Common myeloid progenitor, CD34-positive (primary cell): ENCODE measurements around the gene COG7.
"Not testable (repeated sequence)": the region's sequence is repeated elsewhere in the genome, so short reads cannot be mapped to it uniquely, and the experiment has no call there.

Experiments
- CTCF ChIA-PET: fragments of 350-600 bp; sonication (Branson Sonifier 250); formaldehyde crosslinking; loops from one replicate; lab custom pipeline; 2021; ENCODE audit warnings: antibody characterized with exemption; lab: Charles Lee
- POLR2A ChIA-PET: fragments of 350-600 bp; sonication (Branson Sonifier 250); formaldehyde crosslinking; loops from one replicate; lab custom pipeline; 2021; ENCODE audit warnings: antibody characterized with exemption; lab: Charles Lee
- DNase-seq, 3 donors: peaks; one replicate each; pipeline versions ENCODE4 v3.0.0 to v3.0.0-alpha.2; 2013
- H3K27ac ChIP-seq, 2 experiments: 1 replicate in 1 of 2; 2 replicates in 1 of 2; pipeline ENCODE4 v1.7.0; 2013; ENCODE audit warnings: inconsistent platforms in 2 of 2, low read length in 2 of 2, mild to moderate bottlenecking in 2 of 2, low read depth in 1 of 2, moderate library complexity in 1 of 2; ENCODE audit not compliant: severe bottlenecking in 2 of 2, insufficient read depth in 1 of 2, poor library complexity in 1 of 2
- H3K27me3 ChIP-seq, 5 experiments: replicated peaks in 2 of 5; 1 replicate in 3 of 5; 2 replicates in 2 of 5; pipeline versions ENCODE4 v1.6.1 to v1.7.0; 2013; ENCODE audit warnings: low read length in 4 of 5, mild to moderate bottlenecking in 2 of 5, moderate library complexity in 2 of 5, inconsistent platforms in 1 of 5; ENCODE audit not compliant: insufficient read depth in 5 of 5, control insufficient read depth in 4 of 5
- H3K36me3 ChIP-seq, 4 experiments: 1 replicate in 2 of 4; 2 replicates in 2 of 4; pipeline versions ENCODE4 v1.6.1 to v1.7.0; 2013; ENCODE audit warnings: low read length in 3 of 4, control low read depth in 1 of 4, mild to moderate bottlenecking in 1 of 4; ENCODE audit not compliant: control insufficient read depth in 4 of 4, insufficient read depth in 4 of 4
- H3K4me1 ChIP-seq, 4 experiments: 1 replicate in 3 of 4; 2 replicates in 1 of 4; pipeline versions ENCODE4 v1.6.1 to v1.7.1; 2013; ENCODE audit warnings: low read length in 3 of 4, mild to moderate bottlenecking in 3 of 4, control low read depth in 1 of 4, inconsistent platforms in 1 of 4, moderate library complexity in 1 of 4; ENCODE audit not compliant: control insufficient read depth in 4 of 4, insufficient read depth in 4 of 4; ENCODE audit errors: control extremely low read depth in 1 of 4
- H3K4me3 ChIP-seq, 7 experiments: 1 replicate in 4 of 7; 2 replicates in 3 of 7; pipeline versions ENCODE4 v1.5.1 to v1.7.0; 2013; ENCODE audit warnings: mild to moderate bottlenecking in 7 of 7, low read length in 6 of 7, moderate library complexity in 6 of 7, inconsistent platforms in 2 of 7, low read depth in 2 of 7, control low read depth in 1 of 7; ENCODE audit not compliant: insufficient read depth in 4 of 7, control insufficient read depth in 1 of 7; ENCODE audit errors: extremely low read depth in 1 of 7
- H3K9me3 ChIP-seq, 5 experiments: 1 replicate in 4 of 5; 2 replicates in 1 of 5; pipeline versions ENCODE4 v1.6.1 to v1.7.1; 2013; ENCODE audit warnings: low read length in 4 of 5, mild to moderate bottlenecking in 2 of 5, inconsistent platforms in 1 of 5, low read depth in 1 of 5, moderate library complexity in 1 of 5; ENCODE audit not compliant: control insufficient read depth in 4 of 5, insufficient read depth in 2 of 5; ENCODE audit errors: control extremely low read depth in 1 of 5
- WGBS: methylation state at CpG from one replicate; pipeline ENCODE4 v1.1.5; 2013; ENCODE audit not compliant: insufficient coverage; 5-methylcytosine and 5-hydroxymethylcytosine counted together

The COG7 gene

DNA sequence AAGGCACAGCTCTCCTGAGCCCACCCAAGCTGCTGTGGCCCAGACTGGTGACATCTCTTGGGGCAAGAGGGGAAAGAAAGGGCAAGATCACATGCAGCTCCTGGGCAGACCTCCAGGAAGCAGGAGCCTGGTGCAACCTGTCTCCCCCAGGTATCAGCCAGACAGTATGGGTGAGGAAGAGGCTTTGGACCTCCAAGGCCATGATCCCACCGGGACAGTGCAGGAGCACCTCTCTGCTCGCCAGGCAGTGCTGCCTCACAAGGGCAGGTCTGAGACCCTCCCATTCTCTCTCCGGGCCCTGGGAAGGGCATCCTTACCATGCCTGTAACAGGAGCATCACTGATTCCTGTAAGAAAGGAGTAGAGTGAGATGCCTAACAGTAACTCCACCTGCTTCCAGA is 25.6 kb upstream of the COG7 start:
- 100% methylated on average over 2 of the region's 3 CpGs for WGBS
- peaks cover 20 to 84% (median 47%) of the 10 kb centered on the region in 4 experiments for H3K36me3 ChIP-seq
- DNase-seq: no peak

DNA sequence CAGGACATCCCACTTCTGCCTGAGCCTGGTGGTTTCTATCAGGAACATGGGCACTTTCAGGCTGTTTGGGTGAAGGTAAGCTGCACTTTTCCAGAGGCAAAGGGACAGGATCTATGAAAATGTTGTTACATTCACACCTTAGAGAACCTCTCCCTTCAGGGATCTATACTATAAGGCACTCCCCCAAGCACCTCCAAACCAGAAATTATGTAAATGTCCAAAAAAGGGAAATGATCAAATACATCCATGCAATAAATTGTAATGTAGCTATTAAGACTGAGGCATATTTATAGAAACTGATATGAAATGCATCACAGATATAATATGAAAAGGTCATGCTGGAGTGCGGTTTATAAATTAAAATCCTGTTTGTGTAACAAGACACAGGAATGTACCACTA is 23.3 kb upstream of the COG7 start:
- H3K4me3 ChIP-seq: no peak overlapping the region
- no peaks in the 10 kb centered on the region for H3K9me3 ChIP-seq
- H3K4me1 ChIP-seq: no peaks in the 10 kb centered on the region
- DNase-seq: no peak
- H3K36me3 ChIP-seq: peaks cover 11 to 66% (median 43%) of the 10 kb centered on the region in 4 experiments
- ChIA-PET POLR2A (no interaction called here), CTCF (no interaction called here)
- no peak overlapping the region for H3K27ac ChIP-seq
- WGBS: no CpG with 5 or more reads among the region's 1 CpG
- no peaks in the 10 kb centered on the region for H3K27me3 ChIP-seq

More for the DNA sequence above, 25.6 kb upstream of the COG7 start:
- ChIA-PET POLR2A (no interaction called here), CTCF (no interaction called here)
- no peaks in the 10 kb centered on the region for H3K9me3 ChIP-seq
- no peaks in the 10 kb centered on the region for H3K27me3 ChIP-seq
- H3K27ac ChIP-seq: no peak overlapping the region
- no peak overlapping the region for H3K4me3 ChIP-seq
- no peaks in the 10 kb centered on the region for H3K4me1 ChIP-seq

DNA sequence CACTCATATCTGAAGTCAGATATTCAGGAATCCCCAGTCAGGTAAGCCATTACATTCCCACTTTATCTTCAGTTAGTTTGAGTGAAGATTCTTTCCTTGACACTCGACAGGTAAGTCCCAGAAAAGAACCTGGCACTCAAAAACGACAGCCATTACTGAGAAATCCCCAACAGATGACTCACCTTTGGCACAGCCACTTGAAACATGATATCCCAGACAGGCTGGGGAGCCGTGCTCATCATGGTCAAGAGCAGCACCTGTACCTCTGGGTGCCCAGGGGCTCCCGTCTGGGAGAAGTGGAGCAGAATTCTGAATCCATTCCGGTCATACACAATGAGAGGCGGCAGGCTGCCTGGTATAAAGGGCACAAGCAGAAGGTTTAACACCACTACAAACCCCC is 16.8 kb upstream of the COG7 start:
- Histone ChIP-seq H3K36me3 (peaks cover 5 to 63% (median 43%) of the 10 kb centered on the region in 4 experiments), H3K27ac (no peak overlapping the region), H3K4me1 (no peaks in the 10 kb centered on the region), H3K4me3 (no peak overlapping the region), H3K27me3 (no peaks in the 10 kb centered on the region), H3K9me3 (no peaks in the 10 kb centered on the region)
- ChIA-PET CTCF (no interaction called here), POLR2A (no interaction called here)
- no peak for DNase-seq
- WGBS: 94% methylated on average over 4 of the region's 6 CpGs

DNA sequence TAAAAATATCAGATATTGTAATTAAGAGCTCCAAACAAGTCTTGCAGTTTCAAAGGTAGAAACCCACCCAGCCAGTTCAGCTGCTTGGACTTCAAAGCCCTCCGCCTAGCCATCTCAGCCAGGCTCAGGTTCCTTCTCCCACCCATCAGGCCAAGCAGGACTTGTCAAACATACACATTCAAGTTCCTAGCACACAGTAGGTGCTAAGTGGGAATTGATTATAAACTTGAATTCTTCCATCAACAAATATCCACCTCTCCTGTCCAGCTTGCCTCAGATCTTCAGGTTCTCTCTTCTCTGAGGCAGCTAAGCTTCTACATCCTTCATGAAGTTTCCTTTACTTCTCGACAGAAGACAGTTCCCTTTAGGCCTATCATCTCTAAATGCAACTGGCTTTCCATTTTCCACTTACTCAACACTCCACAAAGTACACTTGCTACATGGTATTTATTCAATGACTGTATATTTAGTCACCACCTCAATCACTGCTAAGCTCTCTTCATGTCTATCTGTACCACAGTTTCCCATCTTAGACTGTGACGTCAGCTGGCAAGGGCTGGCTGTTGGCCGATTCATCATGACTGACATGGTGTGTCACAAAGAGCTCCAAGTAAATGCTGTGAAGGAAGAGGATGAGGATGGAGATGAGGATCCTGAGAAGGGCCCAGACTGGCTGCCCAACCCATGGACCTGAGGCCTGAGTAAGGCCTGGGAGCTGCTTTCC is 13.3 kb upstream of the COG7 start:
- H3K36me3 ChIP-seq: peaks cover 3 to 62% (median 35%) of the 10 kb centered on the region in 4 experiments

DNA sequence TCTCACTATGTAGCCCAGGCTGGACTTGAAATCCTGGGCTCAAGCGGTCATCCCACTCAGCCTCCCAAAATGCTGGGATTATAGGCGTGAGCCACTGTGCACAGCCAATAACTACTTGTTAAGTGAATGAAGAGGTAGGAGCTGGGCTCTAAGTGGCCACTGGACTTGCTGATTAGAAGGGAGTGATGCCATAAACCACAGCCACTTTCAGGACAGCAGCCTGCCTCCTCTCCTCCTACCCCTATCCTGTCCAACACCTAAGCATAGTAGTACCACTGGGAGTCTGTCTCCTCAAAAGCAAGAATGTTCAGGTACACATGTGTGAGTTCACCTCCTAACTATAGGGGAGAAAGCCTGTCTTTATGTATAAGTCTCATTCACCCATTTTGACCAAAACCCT is 12.2 kb upstream of the COG7 start:
- no peak overlapping the region for H3K27ac ChIP-seq
- peaks cover 3 to 57% (median 36%) of the 10 kb centered on the region in 4 experiments for H3K36me3 ChIP-seq
- WGBS: 100% methylated on average over 2 of the region's 2 CpGs

More for the DNA sequence above, 13.3 kb upstream of the COG7 start:
- H3K27ac ChIP-seq: no peak overlapping the region
- H3K4me1 ChIP-seq: no peaks in the 10 kb centered on the region
- H3K9me3 ChIP-seq: no peaks in the 10 kb centered on the region
- DNase-seq: no peak
- ChIA-PET POLR2A (no interaction called here), CTCF (interaction anchor here (1.2 kb wide), 1 partner anchor 14 kb away, joined by 4 read pairs; no protein-coding TSS in a partner anchor)
- WGBS: 100% methylated on average over 1 of the region's 4 CpGs
- H3K27me3 ChIP-seq: no peaks in the 10 kb centered on the region
- no peak overlapping the region for H3K4me3 ChIP-seq

DNA sequence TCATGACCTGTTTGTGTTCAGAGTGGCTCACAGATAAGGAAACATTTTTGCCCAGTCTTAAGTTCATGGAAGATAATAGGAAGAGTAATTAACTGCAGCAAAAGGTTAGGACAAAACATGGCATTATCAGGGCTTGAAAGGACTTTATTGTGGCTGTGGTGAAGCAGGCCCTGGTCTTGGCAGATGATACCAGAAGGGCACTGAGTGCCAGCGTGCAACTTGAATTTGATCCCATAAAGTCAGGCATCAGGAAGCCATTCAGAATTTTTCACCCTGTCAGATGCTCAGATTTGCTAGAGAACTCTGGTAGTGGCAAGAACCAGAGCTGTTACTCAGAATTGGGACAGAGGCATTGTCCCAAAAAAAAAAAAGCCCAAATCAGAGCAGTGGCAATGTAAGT is 11.2 kb upstream of the COG7 start:
- no peaks in the 10 kb centered on the region for H3K27me3 ChIP-seq
- 92% methylated on average over 1 of the region's 1 CpG for WGBS
- H3K27ac ChIP-seq: no peak overlapping the region
- peaks cover 0 to 47% (median 27%) of the 10 kb centered on the region in 4 experiments for H3K36me3 ChIP-seq
- no peaks in the 10 kb centered on the region for H3K4me1 ChIP-seq
- ChIA-PET CTCF (no interaction called here), POLR2A (no interaction called here)
- DNase-seq: no peak
- H3K9me3 ChIP-seq: no peaks in the 10 kb centered on the region
- no peak overlapping the region for H3K4me3 ChIP-seq

More for the DNA sequence above, 12.2 kb upstream of the COG7 start:
- CTCF ChIA-PET: interaction anchor here (1.0 kb wide), 1 partner anchor 31 kb away, joined by 3 read pairs; no protein-coding TSS in a partner anchor
- Histone ChIP-seq H3K9me3 (no peaks in the 10 kb centered on the region), H3K27me3 (no peaks in the 10 kb centered on the region), H3K4me3 (no peak overlapping the region), H3K4me1 (no peaks in the 10 kb centered on the region)
- no peak for DNase-seq
- POLR2A ChIA-PET: no interaction called here

DNA sequence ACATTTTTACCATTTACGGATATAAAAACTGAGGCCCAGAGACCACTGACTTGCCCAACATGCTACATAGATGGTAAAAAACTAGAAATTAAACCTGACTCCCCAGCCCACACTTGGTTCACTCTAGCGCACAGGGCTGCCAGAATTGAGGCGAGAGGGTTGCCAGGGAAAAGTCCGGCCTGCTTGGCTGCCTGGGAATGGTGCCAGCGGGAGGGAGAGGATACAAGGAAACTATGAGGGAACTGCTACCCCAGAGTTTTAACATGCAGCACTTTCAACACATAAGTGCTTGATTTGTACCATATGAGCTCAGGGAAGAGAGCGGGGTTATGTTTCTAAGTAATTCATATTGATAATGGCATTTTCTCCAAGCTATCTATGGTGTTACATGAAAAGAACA is 10.0 kb upstream of the COG7 start:
- H3K27ac ChIP-seq, H3K27me3 ChIP-seq, POLR2A ChIA-PET, H3K4me3 ChIP-seq, DNase-seq, H3K9me3 ChIP-seq, H3K4me1 ChIP-seq: not testable (repeated sequence)
- H3K36me3 ChIP-seq: peaks cover 0 to 40% (median 21%) of the 10 kb centered on the region in 4 experiments
- WGBS: 91% methylated on average over 3 of the region's 6 CpGs
- CTCF ChIA-PET: interaction anchor here (1.0 kb wide), 1 partner anchor 28 kb away, joined by 4 read pairs; no protein-coding TSS in a partner anchor
